ENCODE data around the gene ALOX12B. TPM values are rescaled to one million over a fixed set of nuclear protein-coding genes. Genes with fewer than 3 reads are reported as not detected.

Gene ALOX12B
- total and polyA plus RNA-seq, 2 experiments from 2014 or later, result 0.16 to 1.4 TPM

- TF ChIP-seq EZH2 (IDR thresholded peaks at IDR 0.05; ENCODE audit: low read depth, unreplicated experiment) (peak; percentile 19), NANOG (IDR thresholded peaks at IDR 0.05; ENCODE audit: borderline replicate concordance) (no peak)
- Histone ChIP-seq H4K20me1 (replicated peaks; ENCODE audit: insufficient read depth) (peaks cover 6% of the 10 kb centered on the region; the same call in 1 of the 2 replicates), H3K4me2 (peak within 1 kb of the TSS; percentile 94), H3K9me2 (ENCODE audit: insufficient read depth) (no peaks in the 10 kb centered on the region), H3K36me3 (ENCODE audit: insufficient read depth) (no peaks in the 10 kb centered on the region), H3K27me3 (ENCODE audit: insufficient read depth) (peaks cover 69% of the 10 kb centered on the region), H3K27ac (ENCODE audit: low read depth) (no peak within 1 kb of the TSS), H3K4me1 (ENCODE audit: insufficient read depth) (peaks cover 26% of the 10 kb centered on the region), H3K79me2 (replicated peaks; ENCODE audit: insufficient read depth) (no peaks in the 10 kb centered on the region), H3F3A (replicated peaks; ENCODE audit: low read depth) (peaks cover 18% of the 10 kb centered on the region), H3K4me3 (peak within 1 kb of the TSS; percentile 66), H2AFZ (peak within 1 kb of the TSS; percentile 67; the same call in 1 of the 2 replicates)
- peak within 1 kb of the TSS; percentile 83 for H3K4me3 Mint-ChIP-seq
- H3K27me3 Mint-ChIP-seq (ENCODE audit: insufficient read depth, low read depth, poor library complexity), result peaks cover 89% of the 10 kb centered on the region
- H3K4me1 Mint-ChIP-seq, result peaks cover 32% of the 10 kb centered on the region
- H3K9me3 Mint-ChIP-seq, result peaks cover 24% of the 10 kb centered on the region
- ATAC-seq (peak; percentile 0), DNase-seq (ENCODE audit: low spot score) (peak; percentile 92)
- peaks cover 12% of the 10 kb centered on the region for H3K36me3 Mint-ChIP-seq (ENCODE audit: low read depth)
- H3K27ac Mint-ChIP-seq, result no peak within 1 kb of the TSS
These were observed 36.3 kb upstream of the ALOX12B start, which contains the start of gene HES7 for GRCh38 chr17:8123695-8124349. TSS of gene HES7 (minus strand) at chr17:8124106. CDS start at chr17:8124084, 22 bp downstream.

- peaks cover 6% of the 10 kb centered on the region; the same call in 1 of the 2 replicates for H4K20me1 ChIP-seq (replicated peaks; ENCODE audit: insufficient read depth)
- peaks cover 26% of the 10 kb centered on the region for H3K4me1 ChIP-seq (ENCODE audit: insufficient read depth)
- Mint-ChIP-seq H3K36me3 (ENCODE audit: low read depth) (peaks cover 13% of the 10 kb centered on the region), H3K4me1 (peaks cover 32% of the 10 kb centered on the region), H3K27me3 (ENCODE audit: insufficient read depth, low read depth, poor library complexity) (peaks cover 89% of the 10 kb centered on the region), H3K27ac (no peak overlapping the region), H3K4me3 (peak overlapping the region; percentile 83), H3K9me3 (peaks cover 24% of the 10 kb centered on the region)
- H3F3A ChIP-seq (replicated peaks; ENCODE audit: low read depth), result peaks cover 22% of the 10 kb centered on the region
- H3K36me3 ChIP-seq (ENCODE audit: insufficient read depth), result no peaks in the 10 kb centered on the region
- H3K9me2 ChIP-seq (ENCODE audit: insufficient read depth), result no peaks in the 10 kb centered on the region
- peak overlapping the region; percentile 94 for H3K4me2 ChIP-seq
- DNase-seq (ENCODE audit: low spot score) (peak; percentile 44), ATAC-seq (no peak)
- H2AFZ ChIP-seq, result peak overlapping the region; percentile 67; the same call in 1 of the 2 replicates
- H3K4me3 ChIP-seq, result peak overlapping the region; percentile 66
- H3K27me3 ChIP-seq (ENCODE audit: insufficient read depth), result peaks cover 68% of the 10 kb centered on the region
- TF ChIP-seq ZNF114 (CRISPR knock-in tag; IDR thresholded peaks at IDR 0.05) (no peak), EZH2 (IDR thresholded peaks at IDR 0.05; ENCODE audit: low read depth, unreplicated experiment) (peak; percentile 87)
- no peaks in the 10 kb centered on the region for H3K79me2 ChIP-seq (replicated peaks; ENCODE audit: insufficient read depth)
- H3K27ac ChIP-seq (ENCODE audit: low read depth), result no peak overlapping the region
These were observed 35.6 kb upstream of the ALOX12B start for GRCh38 chr17:8122924-8123694.

- no peaks in the 10 kb centered on the region for H3K79me2 ChIP-seq (replicated peaks; ENCODE audit: insufficient read depth)
- peaks cover 68% of the 10 kb centered on the region for H3K27me3 ChIP-seq (ENCODE audit: insufficient read depth)
- H3K9me2 ChIP-seq (ENCODE audit: insufficient read depth), result no peaks in the 10 kb centered on the region
- H3K9me3 Mint-ChIP-seq, result peaks cover 24% of the 10 kb centered on the region
- no peak overlapping the region for H3K27ac ChIP-seq (ENCODE audit: low read depth)
- peak overlapping the region; percentile 66 for H3K4me3 ChIP-seq
- H4K20me1 ChIP-seq (replicated peaks; ENCODE audit: insufficient read depth), result peaks cover 6% of the 10 kb centered on the region; the same call in 1 of the 2 replicates
- H3K27ac Mint-ChIP-seq, result no peak overlapping the region
- peak overlapping the region; percentile 94 for H3K4me2 ChIP-seq
- peaks cover 32% of the 10 kb centered on the region for H3K4me1 Mint-ChIP-seq
- H3K36me3 Mint-ChIP-seq (ENCODE audit: low read depth), result peaks cover 13% of the 10 kb centered on the region
- TF ChIP-seq EZH2 (IDR thresholded peaks at IDR 0.05; ENCODE audit: low read depth, unreplicated experiment), result peak; percentile 46
- TF ChIP-seq POLR2AphosphoS5 (IDR thresholded peaks at IDR 0.05; ENCODE audit: low read depth), result peak; percentile 64
- TF ChIP-seq ZNF331 (CRISPR knock-in tag; IDR thresholded peaks at IDR 0.05; ENCODE audit: low read depth), result no peak
- DNase-seq (ENCODE audit: low spot score) (peak; percentile 91), ATAC-seq (no peak)
- peaks cover 23% of the 10 kb centered on the region for H3F3A ChIP-seq (replicated peaks; ENCODE audit: low read depth)
- 0 out of 2 replicates have a peak overlapping the region, but pooled peaks have one; percentile 63 for H2AFZ ChIP-seq
- peaks cover 26% of the 10 kb centered on the region for H3K4me1 ChIP-seq (ENCODE audit: insufficient read depth)
- peaks cover 89% of the 10 kb centered on the region for H3K27me3 Mint-ChIP-seq (ENCODE audit: insufficient read depth, low read depth, poor library complexity)
- peak overlapping the region; percentile 83 for H3K4me3 Mint-ChIP-seq
- H3K36me3 ChIP-seq (ENCODE audit: insufficient read depth), result no peaks in the 10 kb centered on the region
These were observed 35.0 kb upstream of the ALOX12B start for GRCh38 chr17:8122422-8122923.

Data from GM23338 (cell line).